HL-60 (cell line): ENCODE results near the gene ZNF814.

ENCODE experiments used
- DNase-seq, 2 experiments: peaks; one replicate each; pipeline ENCODE4 v3.0.0-alpha.2; 2010 to 2020; ENCODE audit warnings: low read depth in 1 of 2, low spot score in 1 of 2
- H3K27ac ChIP-seq: fragments of 250-450 bp; sonication (Bioruptor Pico); replicated peaks from 2 replicates; pipeline ENCODE4 v1.5.1; 2020; ENCODE audit warnings: mild to moderate bottlenecking, moderate library complexity
- H3K27me3 ChIP-seq: fragments of 250-450 bp; sonication (Bioruptor Pico); 2 replicates; pipeline ENCODE4 v1.5.1; 2021; ENCODE audit warnings: mild to moderate bottlenecking, moderate library complexity; ENCODE audit not compliant: insufficient read depth, poor library complexity, severe bottlenecking
- H3K4me3 ChIP-seq: replicated peaks from 2 replicates; pipeline ENCODE4 v1.5.1; 2011; ENCODE audit warnings: mild to moderate bottlenecking, control low read depth, low read length; ENCODE audit not compliant: insufficient read depth
- CTCF ChIP-seq: IDR thresholded peaks from one replicate; pipeline ENCODE4 v1.5.1; 2011; ENCODE audit warnings: low read length, control low read depth, inconsistent platforms; ENCODE audit not compliant: insufficient read depth
- GABPA ChIP-seq: IDR thresholded peaks from 2 replicates; pipeline ENCODE4 v1.6.1; 2012; ENCODE audit warnings: low read depth
- POLR2AphosphoS5 ChIP-seq: IDR thresholded peaks from 2 replicates; pipeline ENCODE4 v1.6.1; 2012; ENCODE audit warnings: low read depth
- REST ChIP-seq: IDR thresholded peaks from 2 replicates; pipeline ENCODE4 v1.6.1; 2012; ENCODE audit warnings: low read depth; ENCODE audit not compliant: insufficient replicate concordance
- SPI1 ChIP-seq: IDR thresholded peaks from 2 replicates; pipeline ENCODE4 v1.6.1; 2012; ENCODE audit warnings: low read depth, mild to moderate bottlenecking, borderline replicate concordance

The ZNF814 gene

GRCh38 chr19:57816652-57817051 lies 72.2 kb downstream of the ZNF814 start:
- DNase-seq = no peak
- H3K27me3 ChIP-seq = no peaks in the 10 kb centered on the region
- TF ChIP-seq SPI1 = no peak
- no peak overlapping the region for H3K27ac ChIP-seq
- H3K4me3 ChIP-seq = no peak overlapping the region

GRCh38 chr19:57815247-57816075 lies 73.4 kb downstream of the ZNF814 start:
- H3K4me3 ChIP-seq = peak overlapping the region; percentile 97; the same call in 1 of the 2 replicates
- H3K27ac ChIP-seq = no peak overlapping the region

GRCh38 chr19:57814505-57815246 lies 74.2 kb downstream of the ZNF814 start, which contains the start of gene ZNF552:
ZNF552 (minus strand) TSS chr19:57814913; CDS start chr19:57814743, 170 bp downstream.
- TF ChIP-seq SPI1 = no peak
- peak; percentile 89 for TF ChIP-seq POLR2AphosphoS5
- no peak for TF ChIP-seq CTCF
- TF ChIP-seq REST = peak; percentile 55
- peak; percentile 69 for TF ChIP-seq GABPA
- peak within 1 kb of the TSS; percentile 97 for H3K4me3 ChIP-seq
- no peaks in the 10 kb centered on the region for H3K27me3 ChIP-seq
- peak within 1 kb of the TSS; percentile 71 for H3K27ac ChIP-seq
- peak; percentile 88 to 91 for DNase-seq

More at GRCh38 chr19:57815247-57816075, 73.4 kb downstream of the ZNF814 start:
- DNase-seq = no peak
- H3K27me3 ChIP-seq = no peaks in the 10 kb centered on the region
- TF ChIP-seq POLR2AphosphoS5 (no peak), GABPA (no peak), CTCF (no peak), REST (no peak), SPI1 (no peak)

- Histone ChIP-seq H3K27me3 (no peaks in the 10 kb centered on the region), H3K27ac (peak overlapping the region; percentile 71), H3K4me3 (peak overlapping the region; percentile 97)
- no peak for DNase-seq
- no peak for TF ChIP-seq SPI1
- TF ChIP-seq REST = no peak
- no peak for TF ChIP-seq GABPA
- TF ChIP-seq POLR2AphosphoS5 = no peak
- TF ChIP-seq CTCF = no peak
Measured at GRCh38 chr19:57813919-57814504, 74.8 kb downstream of the ZNF814 start.
